Activated CD4-positive, alpha-beta T cell treated with anti-CD3 and anti-CD28 coated beads for 36 hours (primary cell): ENCODE results near the gene PAIP2. TPM values are rescaled to one million over a fixed set of nuclear protein-coding genes. Genes with fewer than 3 reads are reported as not detected.
A peak's percentile ranks its signal among the peaks of the same experiment; 100 is the strongest.

Experiments
- ATAC-seq: fragments of 200-7000 bp; cut with Tn5 transposase; one replicate; pipeline ENCODE4 v1.10.0; 2021; ENCODE audit warnings: mild to moderate bottlenecking, moderate library complexity
- CTCF ChIA-PET: fragments of 350-600 bp; sonication (Branson Sonifier 250); formaldehyde crosslinking; loops from one replicate; lab custom pipeline; 2021; ENCODE audit warnings: antibody characterized with exemption; lab: Charles Lee
- POLR2A ChIA-PET: fragments of 350-600 bp; sonication (Branson Sonifier 250); formaldehyde crosslinking; loops from one replicate; lab custom pipeline; 2021; ENCODE audit warnings: antibody characterized with exemption, inconsistent platforms; lab: Charles Lee
- DNase-seq: peaks from one replicate; pipeline ENCODE4 v3.0.0-alpha.2; 2020
- H3K27ac Mint-ChIP-seq: one replicate; pipeline ENCODE4 v1.8.0; 2021; ENCODE audit warnings: mixed read lengths
- H3K27me3 Mint-ChIP-seq: one replicate; pipeline ENCODE4 v1.8.0; 2021; ENCODE audit warnings: mixed read lengths
- H3K36me3 Mint-ChIP-seq: one replicate; pipeline ENCODE4 v1.8.0; 2021; ENCODE audit warnings: low read depth, mixed read lengths
- H3K4me1 Mint-ChIP-seq: one replicate; pipeline ENCODE4 v1.8.0; 2021; ENCODE audit warnings: mixed read lengths
- H3K4me3 Mint-ChIP-seq: one replicate; pipeline ENCODE4 v1.8.0; 2021; ENCODE audit warnings: mild to moderate bottlenecking, moderate library complexity, mixed read lengths
- H3K9me3 Mint-ChIP-seq: one replicate; pipeline ENCODE4 v1.8.0; 2021; ENCODE audit warnings: low read depth, mixed read lengths
- intact Hi-C, 2 experiments: fragments of 100-400 bp; cut with DNase I in 1 of 2; cut with micrococcal nuclease in 1 of 2; formaldehyde crosslinking; loops; one replicate each; pipeline versions ENCODE4 v1.14.2 to v1.15.1; 2022 to 2024; cut with DNase I, micrococcal nuclease
- total RNA-seq, 2 experiments: library from RNA; stranded (reverse); gene quantifications; one replicate each; pipeline ENCODE4 v1.2.3, GENCODE V29; 2021

PAIP2 gene
- total RNA-seq, 2 experiments from 2014 or later, result 101 to 126 TPM

DNA sequence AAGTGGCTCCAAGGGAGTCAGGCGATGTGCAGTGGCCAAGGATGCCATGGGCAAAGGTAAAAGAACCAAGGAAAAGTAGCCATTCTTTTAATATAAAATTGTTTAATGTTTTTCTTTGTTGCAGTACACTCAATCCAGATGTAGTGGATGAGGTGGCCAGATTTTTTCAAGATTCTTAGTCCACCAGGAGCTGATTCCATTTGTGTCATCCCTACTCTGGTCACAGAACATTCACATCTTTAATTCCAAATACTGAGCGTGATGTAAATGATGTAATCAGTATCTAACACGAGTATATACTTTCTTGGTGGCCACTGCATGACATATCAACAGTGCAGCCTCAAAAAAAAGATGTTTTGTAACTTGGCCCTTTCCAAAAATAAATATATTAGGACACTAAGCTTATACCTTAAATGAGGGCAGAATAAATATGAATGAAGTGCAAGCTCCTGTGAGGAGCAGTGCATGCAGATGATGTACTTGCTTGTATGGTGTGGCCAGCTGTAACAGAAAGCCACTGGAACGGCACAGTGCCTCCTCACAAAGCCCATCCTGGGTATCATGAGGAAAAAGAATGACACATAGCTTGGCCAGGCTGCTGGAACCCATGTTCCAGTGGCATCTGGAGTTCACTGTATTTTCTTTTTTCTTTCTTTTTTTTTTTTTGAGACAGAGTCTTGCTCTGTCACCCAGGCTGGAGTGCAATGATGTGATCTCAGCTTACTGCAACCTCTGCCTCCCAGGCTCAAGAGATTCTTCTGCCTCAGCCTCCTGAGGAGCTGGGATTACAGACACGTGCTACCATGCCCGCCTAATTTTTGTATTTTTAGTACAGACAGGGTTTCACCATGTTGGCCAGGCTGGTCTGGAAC, 68.7 kb downstream of the PAIP2 start:
- intact Hi-C loops, result loop anchor here in 1 of 2 experiments (10.0 kb wide), 2 partner anchors 224 to 354 kb away; no protein-coding TSS in a partner anchor

GRCh38 chr5:139410993-139411828, 69.6 kb downstream of the PAIP2 start:
- Mint-ChIP-seq H3K4me3 (no peak overlapping the region), H3K4me1 (peaks cover 42% of the 10 kb centered on the region), H3K27me3 (no peaks in the 10 kb centered on the region), H3K36me3 (peaks cover 28% of the 10 kb centered on the region), H3K9me3 (no peaks in the 10 kb centered on the region), H3K27ac (no peak overlapping the region)
- ATAC-seq (no peak), DNase-seq (no peak)
- intact Hi-C loops, result loop anchor here in 1 of 2 experiments (10.0 kb wide), 2 partner anchors 224 to 354 kb away; no protein-coding TSS in a partner anchor
- ChIA-PET POLR2A (interaction anchor here (0.9 kb wide), 1 partner anchor 63 kb away, joined by 3 read pairs; no protein-coding TSS in a partner anchor), CTCF (interaction anchor here (0.6 to 2.8 kb wide), 9 partner anchors 10 to 237 kb away, joined by 3 to 10 read pairs (median 3); partner anchors contain the start of genes CXXC5 and UBE2D2)

More for the DNA sequence above, 68.7 kb downstream of the PAIP2 start:
- Mint-ChIP-seq H3K4me1 (peaks cover 33% of the 10 kb centered on the region), H3K36me3 (peaks cover 25% of the 10 kb centered on the region), H3K4me3 (no peak overlapping the region), H3K27me3 (no peaks in the 10 kb centered on the region), H3K27ac (no peak overlapping the region), H3K9me3 (no peaks in the 10 kb centered on the region)
- CTCF ChIA-PET, result interaction anchor here (0.5 to 2.8 kb wide), 9 partner anchors 12 to 238 kb away, joined by 3 to 10 read pairs (median 3); partner anchors contain the start of genes CXXC5 and UBE2D2
- DNase-seq, result no peak
- POLR2A ChIA-PET, result no interaction called here
- no peak for ATAC-seq

DNA sequence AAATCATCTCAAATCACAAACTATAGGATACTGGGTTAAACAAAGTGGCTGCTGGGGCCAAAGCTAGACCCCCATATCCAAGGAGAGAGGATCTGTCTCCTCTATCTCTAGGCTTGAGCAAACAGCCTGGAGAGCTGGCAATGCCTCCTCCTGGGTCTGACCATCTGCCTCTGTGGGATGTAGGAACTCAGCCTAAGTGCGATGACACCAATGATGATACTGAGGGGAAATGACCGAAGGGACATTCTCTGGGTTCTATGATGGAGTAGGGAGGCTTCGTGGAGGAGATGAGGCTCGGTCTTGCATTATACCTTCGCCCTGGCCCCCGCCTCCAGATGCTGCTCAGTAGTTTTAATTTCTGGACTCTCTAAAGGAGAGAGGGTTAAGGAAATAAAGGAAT, 71.5 kb downstream of the PAIP2 start:
- intact Hi-C loops, result loop anchor here in 1 of 2 experiments (10.0 kb wide), 2 partner anchors 222 to 352 kb away; no protein-coding TSS in a partner anchor
- no peak overlapping the region for H3K4me3 Mint-ChIP-seq
- peaks cover 49% of the 10 kb centered on the region for H3K4me1 Mint-ChIP-seq
- peaks cover 42% of the 10 kb centered on the region for H3K36me3 Mint-ChIP-seq
- no peaks in the 10 kb centered on the region for H3K27me3 Mint-ChIP-seq
- ChIA-PET POLR2A (interaction anchor here (1.0 kb wide), 1 partner anchor 9 kb away, joined by 4 read pairs; the partner anchor contains the start of gene SPATA24), CTCF (interaction anchor here (0.9 to 3.5 kb wide), 4 partner anchors 10 to 199 kb away, joined by 3 to 14 read pairs (median 4); partner anchors contain the start of gene SPATA24)
- H3K9me3 Mint-ChIP-seq, result no peaks in the 10 kb centered on the region
- H3K27ac Mint-ChIP-seq, result peak overlapping the region; percentile 98
- DNase-seq (no peak), ATAC-seq (no peak)

DNA sequence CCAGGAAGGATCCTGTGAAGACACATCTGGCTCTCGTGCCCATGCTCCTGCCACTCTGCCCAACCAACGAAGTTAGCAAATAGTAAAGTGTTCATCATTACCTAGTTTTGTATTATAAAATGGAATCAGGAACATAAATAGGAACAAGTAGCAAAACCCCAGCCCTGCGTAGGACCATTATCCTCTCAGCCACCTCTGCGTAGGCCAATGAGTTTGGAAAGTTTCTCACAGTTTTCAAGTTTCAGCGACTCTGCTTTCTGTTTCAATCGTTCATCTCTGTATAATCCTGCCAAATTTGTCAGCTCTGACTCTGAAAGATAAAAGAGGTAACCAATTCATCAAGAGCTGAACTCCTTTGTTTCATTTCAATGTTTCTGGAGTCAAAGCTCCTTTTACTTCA, 72.3 kb downstream of the PAIP2 start:
- intact Hi-C loops, result loop anchor here (1.0 to 10.0 kb wide), 6 partner anchors 10 to 351 kb away; partner anchors contain the start of gene SPATA24 (in 1 of the 2)
- peak; percentile 58 for DNase-seq
- peaks cover 49% of the 10 kb centered on the region for H3K36me3 Mint-ChIP-seq
- ChIA-PET CTCF (interaction anchor here (0.6 to 3.5 kb wide), 16 partner anchors 8 to 198 kb away, joined by 3 to 14 read pairs (median 4); partner anchors contain the start of genes DNAJC18, PAIP2, SPATA24 and STING1), POLR2A (interaction anchor here (0.7 to 1.5 kb wide), 8 partner anchors 10 to 68 kb away, joined by 3 to 6 read pairs (median 4); partner anchors contain the start of genes DNAJC18, MZB1 and SPATA24)
- peak overlapping the region; percentile 98 for H3K27ac Mint-ChIP-seq
- peak overlapping the region; percentile 15 for H3K4me3 Mint-ChIP-seq
- no peaks in the 10 kb centered on the region for H3K27me3 Mint-ChIP-seq
- H3K4me1 Mint-ChIP-seq, result peaks cover 49% of the 10 kb centered on the region
- no peaks in the 10 kb centered on the region for H3K9me3 Mint-ChIP-seq
- ATAC-seq, result peak; percentile 69

GRCh38 chr5:139414581-139415130, 73.0 kb downstream of the PAIP2 start:
- H3K9me3 Mint-ChIP-seq, result no peaks in the 10 kb centered on the region
- peak; percentile 14 for ATAC-seq
- H3K4me3 Mint-ChIP-seq, result peak overlapping the region; percentile 60
- ChIA-PET CTCF (interaction anchor here (0.6 to 3.5 kb wide), 14 partner anchors 8 to 152 kb away, joined by 3 to 14 read pairs (median 4); partner anchors contain the start of genes DNAJC18, PAIP2, SPATA24 and STING1), POLR2A (interaction anchor here (0.6 to 1.5 kb wide), 10 partner anchors 22 to 346 kb away, joined by 3 to 6 read pairs (median 4); partner anchors contain the start of genes DNAJC18 and MZB1)
- no peaks in the 10 kb centered on the region for H3K27me3 Mint-ChIP-seq
- H3K27ac Mint-ChIP-seq, result peak overlapping the region; percentile 98
- peaks cover 49% of the 10 kb centered on the region for H3K4me1 Mint-ChIP-seq
- DNase-seq, result peak; percentile 42
- intact Hi-C loops, result loop anchor here (1.0 to 10.0 kb wide), 13 partner anchors 10 to 350 kb away; partner anchors contain the start of genes SPATA24 (in 2 of the 2), DNAJC18 (in 1 of the 2) and UBE2D2 (in 1 of the 2)
- H3K36me3 Mint-ChIP-seq, result peaks cover 53% of the 10 kb centered on the region

- Mint-ChIP-seq H3K4me1 (peaks cover 49% of the 10 kb centered on the region), H3K4me3 (peak overlapping the region; percentile 60), H3K27me3 (no peaks in the 10 kb centered on the region), H3K9me3 (no peaks in the 10 kb centered on the region), H3K36me3 (peaks cover 54% of the 10 kb centered on the region), H3K27ac (peak overlapping the region; percentile 98)
- peak; percentile 78 for ATAC-seq
- ChIA-PET POLR2A (interaction anchor here (0.6 to 1.6 kb wide), 8 partner anchors 11 to 345 kb away, joined by 3 to 7 read pairs (median 4); partner anchors contain the start of genes DNAJC18, SPATA24 and STING1), CTCF (interaction anchor here (0.8 to 3.5 kb wide), 13 partner anchors 9 to 108 kb away, joined by 3 to 14 read pairs (median 4); partner anchors contain the start of genes DNAJC18, PAIP2, SPATA24 and STING1)
- intact Hi-C loops, result loop anchor here (1.0 to 10.0 kb wide), 13 partner anchors 11 to 349 kb away; partner anchors contain the start of genes DNAJC18 (in 1 of the 2), SPATA24 (in 1 of the 2) and UBE2D2 (in 1 of the 2)
- DNase-seq, result peak; percentile 74
These were observed 73.7 kb downstream of the PAIP2 start for GRCh38 chr5:139415221-139415861.

GRCh38 chr5:139415869-139416268, 74.2 kb downstream of the PAIP2 start:
- Mint-ChIP-seq H3K4me1 (peaks cover 49% of the 10 kb centered on the region), H3K36me3 (peaks cover 55% of the 10 kb centered on the region), H3K27ac (peak overlapping the region; percentile 98), H3K9me3 (no peaks in the 10 kb centered on the region), H3K27me3 (no peaks in the 10 kb centered on the region), H3K4me3 (peak overlapping the region; percentile 60)
- intact Hi-C loops, result loop anchor here (1.0 to 10.0 kb wide), 13 partner anchors 12 to 349 kb away; partner anchors contain the start of genes DNAJC18 (in 1 of the 2), SPATA24 (in 1 of the 2) and UBE2D2 (in 1 of the 2)
- POLR2A ChIA-PET, result interaction anchor here (0.8 to 1.6 kb wide), 5 partner anchors 12 to 119 kb away, joined by 3 to 7 read pairs (median 5); partner anchors contain the start of genes DNAJC18, SPATA24 and STING1
- ATAC-seq (no peak), DNase-seq (no peak)
- CTCF ChIA-PET, result interaction anchor here (0.5 to 3.5 kb wide), 11 partner anchors 9 to 577 kb away, joined by 3 to 14 read pairs (median 4); partner anchors contain the start of genes PAIP2, SPATA24 and STING1

GRCh38 chr5:139416651-139417050, 75.0 kb downstream of the PAIP2 start:
- Mint-ChIP-seq H3K9me3 (no peaks in the 10 kb centered on the region), H3K27me3 (no peaks in the 10 kb centered on the region), H3K27ac (peak overlapping the region; percentile 98), H3K4me1 (peaks cover 49% of the 10 kb centered on the region), H3K36me3 (peaks cover 54% of the 10 kb centered on the region), H3K4me3 (no peak overlapping the region)
- intact Hi-C loops, result loop anchor here (5.0 to 10.0 kb wide), 4 partner anchors 218 to 348 kb away; no protein-coding TSS in a partner anchor
- no peak for DNase-seq
- POLR2A ChIA-PET, result interaction anchor here (1.5 to 1.6 kb wide), 2 partner anchors 12 to 65 kb away, joined by 3 to 7 read pairs; partner anchors contain the start of genes SPATA24 and STING1
- CTCF ChIA-PET, result interaction anchor here (0.5 to 3.5 kb wide), 5 partner anchors 13 to 917 kb away, joined by 3 to 14 read pairs (median 4); partner anchors contain the start of gene SPATA24
- no peak for ATAC-seq

DNA sequence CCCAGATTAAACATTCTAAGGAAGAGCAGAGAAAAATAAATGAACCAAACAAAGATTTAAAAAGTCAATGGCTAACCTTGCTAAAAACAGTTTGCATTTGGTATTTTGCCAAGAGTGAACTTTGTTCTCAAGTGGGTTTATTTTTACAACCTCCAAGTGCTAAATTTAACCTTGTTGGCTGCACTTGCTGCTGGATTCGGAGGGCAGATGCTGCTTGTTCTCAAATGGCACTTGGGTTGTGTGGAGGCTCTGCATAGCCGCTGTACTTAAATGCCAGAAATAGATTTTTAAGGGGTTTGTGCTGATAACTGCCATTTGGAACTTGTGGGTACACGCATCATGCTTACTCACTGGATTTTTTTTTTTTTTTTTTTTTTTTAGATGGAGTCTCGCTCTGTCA, 75.6 kb downstream of the PAIP2 start:
- H3K27ac Mint-ChIP-seq, result peak overlapping the region; percentile 98
- H3K4me3 Mint-ChIP-seq, result no peak overlapping the region
- ATAC-seq (no peak), DNase-seq (no peak)
- CTCF ChIA-PET, result interaction anchor here (0.5 to 9.3 kb wide), 3 partner anchors 99 to 918 kb away, joined by 3 to 254 read pairs (median 3); no protein-coding TSS in a partner anchor
- peaks cover 51% of the 10 kb centered on the region for H3K36me3 Mint-ChIP-seq
- intact Hi-C loops, result loop anchor here (5.0 to 10.0 kb wide), 4 partner anchors 218 to 348 kb away; no protein-coding TSS in a partner anchor
- H3K9me3 Mint-ChIP-seq, result no peaks in the 10 kb centered on the region
- peaks cover 50% of the 10 kb centered on the region for H3K4me1 Mint-ChIP-seq
- H3K27me3 Mint-ChIP-seq, result no peaks in the 10 kb centered on the region
- POLR2A ChIA-PET, result no interaction called here
